GM12878 (cell line): ENCODE results near the gene FATE1. TPM values are rescaled to one million over a fixed set of nuclear protein-coding genes. Genes with fewer than 3 reads are reported as not detected.

Experiments
- ATAC-seq: fragments of 200-7000 bp; cut with Tn5 transposase; 3 replicates; pipeline ENCODE4 v1.9.1; 2020; ENCODE audit warnings: mild to moderate bottlenecking, moderate library complexity
- BruUV-seq: library from RNA; stranded (reverse); fragments of 400-500 nt; replicated peaks from 2 replicates; lab custom pipeline; 2021; lab: Mats Ljungman, UMichigan
- CTCF ChIA-PET: fragments of 300-600 bp; sonication (Branson Sonifier 250); formaldehyde crosslinking; extraction: SDS; loops from one replicate; lab custom pipeline; 2021; ENCODE audit warnings: inconsistent platforms; lab: Yijun Ruan, JAX
- POLR2A ChIA-PET: fragments of 350-600 bp; formaldehyde crosslinking; extraction: SDS; loops from one replicate; lab custom pipeline; 2021; ENCODE audit warnings: inconsistent platforms; lab: Charles Lee
- RAD21 ChIA-PET: fragments of 300-600 bp; sonication (Branson Sonifier 250); formaldehyde crosslinking; loops from one replicate; lab custom pipeline; 2023; ENCODE audit warnings: antibody characterized with exemption; ENCODE audit not compliant: unreplicated experiment; lab: Charles Lee
- SMC1A ChIA-PET: fragments of 300-600 bp; sonication (Branson Sonifier 250); formaldehyde crosslinking; loops from one replicate; lab custom pipeline; 2023; ENCODE audit not compliant: unreplicated experiment, uncharacterized antibody; lab: Charles Lee
- DNase-seq: peaks from one replicate; pipeline ENCODE4 v3.0.0-alpha.2; 2011; ENCODE audit warnings: low read depth, low spot score
- FAIRE-seq: peaks from 3 replicates; lab custom pipeline; 2011; peaks lifted over from hg19 to GRCh38; lab: Jason Lieb, UNC
- H2AFZ ChIP-seq: 2 replicates; pipeline ENCODE4 v1.6.0; 2011; ENCODE audit warnings: low read depth, low read length, control low read depth; ENCODE audit not compliant: control insufficient read depth
- H3K27ac ChIP-seq: 2 replicates; pipeline ENCODE4 v1.5.1; 2011; ENCODE audit warnings: control low read depth; ENCODE audit not compliant: control insufficient read depth, insufficient read depth
- H3K27me3 ChIP-seq, 2 experiments: replicated peaks in 1 of 2; 2 replicates each; pipeline versions ENCODE4 v1.6.0 to v1.6.1; 2011; ENCODE audit warnings: low read length in 1 of 2; ENCODE audit not compliant: control insufficient read depth in 2 of 2, insufficient read depth in 2 of 2
- H3K36me3 ChIP-seq, 2 experiments: 2 replicates each; pipeline ENCODE4 v1.5.1; 2011; ENCODE audit warnings: low read length in 1 of 2; ENCODE audit not compliant: control insufficient read depth in 2 of 2, insufficient read depth in 2 of 2
- H3K4me1 ChIP-seq: 2 replicates; pipeline ENCODE4 v1.6.1; 2011; ENCODE audit warnings: mild to moderate bottlenecking, low read length, moderate library complexity, mixed read lengths; ENCODE audit not compliant: control insufficient read depth, insufficient read depth
- H3K4me2 ChIP-seq: 2 replicates; pipeline ENCODE4 v1.6.0; 2011; ENCODE audit warnings: control low read depth; ENCODE audit not compliant: control insufficient read depth, insufficient read depth
- H3K4me3 ChIP-seq: fragments of 200-600 bp; sonication (generic); 2 replicates; pipeline ENCODE4 v1.5.1; 2016
- H3K79me2 ChIP-seq: 2 replicates; pipeline ENCODE4 v1.6.0; 2011; ENCODE audit warnings: low read length; ENCODE audit not compliant: control insufficient read depth, insufficient read depth
- H3K9ac ChIP-seq: 2 replicates; pipeline ENCODE4 v1.8.0; 2011; ENCODE audit warnings: low read length, control low read depth, mixed read lengths; ENCODE audit not compliant: control insufficient read depth, insufficient read depth
- H3K9me3 ChIP-seq: replicated peaks from 3 replicates; pipeline ENCODE4 v1.5.1; 2011; ENCODE audit warnings: mild to moderate bottlenecking, low read length; ENCODE audit not compliant: control insufficient read depth, insufficient read depth
- H4K20me1 ChIP-seq: 2 replicates; pipeline ENCODE4 v1.6.0; 2011; ENCODE audit not compliant: control insufficient read depth, insufficient read depth
- RAD21 ChIP-seq: IDR thresholded peaks from 2 replicates; pipeline ENCODE4 v1.6.1; 2011; ENCODE audit warnings: mild to moderate bottlenecking, low read depth, low read length, moderate library complexity; ENCODE audit not compliant: insufficient read depth
- SMC3 ChIP-seq: IDR thresholded peaks from 2 replicates; pipeline ENCODE4 v1.6.1; 2011; ENCODE audit warnings: low read length, improper control_type of control experiment, borderline replicate concordance
- WGBS: methylation state at CpG from one replicate; pipeline ENCODE4 v1.1.6; 2016; ENCODE audit warnings: low lambda C conversion rate; ENCODE audit not compliant: insufficient replicate concordance, insufficient coverage; ENCODE audit errors: missing lambda C conversion rate; 5-methylcytosine and 5-hydroxymethylcytosine counted together
- in situ Hi-C: fragments of 300-500 bp; cut with MboI; formaldehyde crosslinking; loops from 9 replicates; pipeline ENCODE4 v1.14.3; 2018; ENCODE audit warnings: mixed read lengths
- intact Hi-C: fragments of 100-400 bp; cut with micrococcal nuclease; formaldehyde crosslinking; loops from one replicate; pipeline ENCODE4 v1.14.2; 2022; ENCODE audit not compliant: unreplicated experiment
- polyA plus RNA-seq, 11 experiments: library from polyadenylated mRNA; depleted of rRNA in 4 of 11; unstranded in 6 of 11; stranded (reverse) in 5 of 11; fragments of >200 nt; fragmentation: Nextera tagmentation in 4 of 11; fragmentation: Illumina TruSeq in 1 of 11; extraction: Ambion mirVana in 4 of 11; extraction: Trizol in 1 of 11; gene quantifications; 1 replicate in 1 of 11; 2 replicates in 10 of 11; pipeline versions ENCODE4 v1.2.1 to v1.2.3, GENCODE V29; 2011 to 2016; ENCODE audit warnings: inconsistent platforms in 2 of 11, missing spikeins in 2 of 11, low read depth in 1 of 11
- total RNA-seq, 4 experiments: library from RNA; depleted of rRNA in 3 of 4; stranded (reverse); fragments of >200 nt in 3 of 4; fragmentation: Illumina TruSeq in 1 of 4; extraction: Trizol in 1 of 4; gene quantifications; 2 replicates each; pipeline versions ENCODE4 v1.2.1 to v1.2.3, GENCODE V29; 2013 to 2021
- TF ChIP-seq, protein P1 (sequence below): fragments of 150-350 bp; IDR thresholded peaks from 2 replicates; pipeline ENCODE4 v1.6.1; 2016; ENCODE audit warnings: low read depth, low read length
- TF ChIP-seq, protein P2 (sequence below): IDR thresholded peaks from 2 replicates; pipeline ENCODE4 v1.6.1; 2012; ENCODE audit warnings: low read depth, low read length, improper control_type of control experiment
- TF ChIP-seq, protein P3 (sequence below), 3 experiments: IDR thresholded peaks in 2 of 3; conservative IDR thresholded peaks in 1 of 3; 2 replicates each; pipeline ENCODE4 v1.5.1; 2011; ENCODE audit warnings: low read depth in 3 of 3, low read length in 3 of 3, mild to moderate bottlenecking in 3 of 3, control low read depth in 2 of 3, moderate library complexity in 2 of 3, inconsistent platforms in 1 of 3, mixed read lengths in 1 of 3; ENCODE audit not compliant: control insufficient read depth in 2 of 3, insufficient read depth in 1 of 3; ENCODE audit errors: extremely low read depth in 1 of 3

The FATE1 gene
- total and polyA plus RNA-seq, 10 of the 15 experiments (the other 5 are each of a cell fraction or from before 2014, with no cell fraction given) = 0.26 to 0.28 TPM; not detected in 8

- TF ChIP-seq, protein P1, sequence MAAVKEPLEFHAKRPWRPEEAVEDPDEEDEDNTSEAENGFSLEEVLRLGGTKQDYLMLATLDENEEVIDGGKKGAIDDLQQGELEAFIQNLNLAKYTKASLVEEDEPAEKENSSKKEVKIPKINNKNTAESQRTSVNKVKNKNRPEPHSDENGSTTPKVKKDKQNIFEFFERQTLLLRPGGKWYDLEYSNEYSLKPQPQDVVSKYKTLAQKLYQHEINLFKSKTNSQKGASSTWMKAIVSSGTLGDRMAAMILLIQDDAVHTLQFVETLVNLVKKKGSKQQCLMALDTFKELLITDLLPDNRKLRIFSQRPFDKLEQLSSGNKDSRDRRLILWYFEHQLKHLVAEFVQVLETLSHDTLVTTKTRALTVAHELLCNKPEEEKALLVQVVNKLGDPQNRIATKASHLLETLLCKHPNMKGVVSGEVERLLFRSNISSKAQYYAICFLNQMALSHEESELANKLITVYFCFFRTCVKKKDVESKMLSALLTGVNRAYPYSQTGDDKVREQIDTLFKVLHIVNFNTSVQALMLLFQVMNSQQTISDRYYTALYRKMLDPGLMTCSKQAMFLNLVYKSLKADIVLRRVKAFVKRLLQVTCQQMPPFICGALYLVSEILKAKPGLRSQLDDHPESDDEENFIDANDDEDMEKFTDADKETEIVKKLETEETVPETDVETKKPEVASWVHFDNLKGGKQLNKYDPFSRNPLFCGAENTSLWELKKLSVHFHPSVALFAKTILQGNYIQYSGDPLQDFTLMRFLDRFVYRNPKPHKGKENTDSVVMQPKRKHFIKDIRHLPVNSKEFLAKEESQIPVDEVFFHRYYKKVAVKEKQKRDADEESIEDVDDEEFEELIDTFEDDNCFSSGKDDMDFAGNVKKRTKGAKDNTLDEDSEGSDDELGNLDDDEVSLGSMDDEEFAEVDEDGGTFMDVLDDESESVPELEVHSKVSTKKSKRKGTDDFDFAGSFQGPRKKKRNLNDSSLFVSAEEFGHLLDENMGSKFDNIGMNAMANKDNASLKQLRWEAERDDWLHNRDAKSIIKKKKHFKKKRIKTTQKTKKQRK = no peak
Observed at GRCh38 chrX:151752847-151753246, 37.0 kb downstream of the FATE1 start (continued).

DNA sequence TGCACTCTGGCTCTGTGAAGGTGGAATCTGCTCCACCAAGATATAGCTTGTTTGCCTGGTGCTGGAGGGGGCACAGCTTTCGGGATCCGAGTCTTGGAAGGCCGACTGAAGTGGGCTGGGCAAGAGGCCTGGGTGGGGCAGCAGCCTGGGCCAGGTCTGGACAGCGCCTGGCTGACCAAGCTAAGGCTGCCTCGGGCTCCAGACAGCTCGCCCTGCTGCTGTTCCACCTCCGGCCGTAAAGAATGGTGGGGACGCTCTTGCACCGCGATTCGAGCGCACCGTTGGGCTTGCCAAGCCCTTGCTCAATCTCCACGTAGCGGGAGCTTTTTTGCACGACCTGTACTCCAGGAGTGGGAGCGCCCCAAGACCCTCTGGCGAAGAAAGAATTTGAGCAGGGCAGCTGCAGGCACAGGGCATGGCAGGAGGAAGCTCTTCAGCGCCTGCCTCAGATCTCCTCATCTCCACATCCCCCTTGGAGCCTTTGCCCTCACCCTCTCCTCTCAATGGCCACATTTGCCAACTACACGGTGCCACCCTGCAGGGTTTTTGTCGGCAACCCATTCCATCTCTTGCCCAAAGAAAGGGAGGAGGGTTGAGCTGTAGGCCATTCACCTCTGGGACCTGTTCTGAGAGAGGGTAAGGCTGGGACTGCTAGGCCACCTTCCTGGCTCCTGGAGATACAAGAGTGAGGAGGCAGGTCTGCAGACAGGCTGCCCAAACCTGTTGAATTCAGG is 37.6 kb downstream of the FATE1 start:
- CTCF ChIA-PET = interaction anchor here (1.0 to 5.6 kb wide), 10 partner anchors 11 to 1067 kb away, joined by 3 to 55 read pairs (median 3); no protein-coding TSS in a partner anchor
- peak; percentile 98 for ATAC-seq

More for the DNA sequence above, 37.6 kb downstream of the FATE1 start:
- TF ChIP-seq, protein P2, sequence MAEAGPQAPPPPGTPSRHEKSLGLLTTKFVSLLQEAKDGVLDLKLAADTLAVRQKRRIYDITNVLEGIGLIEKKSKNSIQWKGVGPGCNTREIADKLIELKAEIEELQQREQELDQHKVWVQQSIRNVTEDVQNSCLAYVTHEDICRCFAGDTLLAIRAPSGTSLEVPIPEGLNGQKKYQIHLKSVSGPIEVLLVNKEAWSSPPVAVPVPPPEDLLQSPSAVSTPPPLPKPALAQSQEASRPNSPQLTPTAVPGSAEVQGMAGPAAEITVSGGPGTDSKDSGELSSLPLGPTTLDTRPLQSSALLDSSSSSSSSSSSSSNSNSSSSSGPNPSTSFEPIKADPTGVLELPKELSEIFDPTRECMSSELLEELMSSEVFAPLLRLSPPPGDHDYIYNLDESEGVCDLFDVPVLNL = no peak
- TF ChIP-seq RAD21 (peak; percentile 81), SMC3 (peak; percentile 40; the same call in 1 of the 2 replicates)
- TF ChIP-seq, protein P3, sequence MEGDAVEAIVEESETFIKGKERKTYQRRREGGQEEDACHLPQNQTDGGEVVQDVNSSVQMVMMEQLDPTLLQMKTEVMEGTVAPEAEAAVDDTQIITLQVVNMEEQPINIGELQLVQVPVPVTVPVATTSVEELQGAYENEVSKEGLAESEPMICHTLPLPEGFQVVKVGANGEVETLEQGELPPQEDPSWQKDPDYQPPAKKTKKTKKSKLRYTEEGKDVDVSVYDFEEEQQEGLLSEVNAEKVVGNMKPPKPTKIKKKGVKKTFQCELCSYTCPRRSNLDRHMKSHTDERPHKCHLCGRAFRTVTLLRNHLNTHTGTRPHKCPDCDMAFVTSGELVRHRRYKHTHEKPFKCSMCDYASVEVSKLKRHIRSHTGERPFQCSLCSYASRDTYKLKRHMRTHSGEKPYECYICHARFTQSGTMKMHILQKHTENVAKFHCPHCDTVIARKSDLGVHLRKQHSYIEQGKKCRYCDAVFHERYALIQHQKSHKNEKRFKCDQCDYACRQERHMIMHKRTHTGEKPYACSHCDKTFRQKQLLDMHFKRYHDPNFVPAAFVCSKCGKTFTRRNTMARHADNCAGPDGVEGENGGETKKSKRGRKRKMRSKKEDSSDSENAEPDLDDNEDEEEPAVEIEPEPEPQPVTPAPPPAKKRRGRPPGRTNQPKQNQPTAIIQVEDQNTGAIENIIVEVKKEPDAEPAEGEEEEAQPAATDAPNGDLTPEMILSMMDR (IDR thresholded peaks at IDR 0.05 in 2 of 3, conservative IDR thresholded peaks at IDR 0.05 in 1 of 3; ENCODE audit: control insufficient read depth in 2 of 3, extremely low read depth in 1 of 3, insufficient read depth in 1 of 3, low read depth in 3 of 3, low read length in 3 of 3) = peak; percentile 75 to 83 (median 81)
- Histone ChIP-seq H3K9ac (no peak overlapping the region), H3K79me2 (no peaks in the 10 kb centered on the region), H4K20me1 (no peaks in the 10 kb centered on the region), H3K4me2 (no peak overlapping the region), H3K27ac (no peak overlapping the region), H2AFZ (no peak overlapping the region), H3K36me3 (no peaks in the 10 kb centered on the region), H3K27me3 (no peaks in the 10 kb centered on the region; a peak in 1 of 4 replicates), H3K4me3 (no peak overlapping the region), H3K4me1 (no peaks in the 10 kb centered on the region), H3K9me3 (no peaks in the 10 kb centered on the region)
- intact Hi-C loops (loop anchor here (1.0 to 10.0 kb wide), 3 partner anchors 880 to 1171 kb away; no protein-coding TSS in a partner anchor), in situ Hi-C loops (loop anchor here (5.0 to 10.0 kb wide), 2 partner anchors 889 to 1171 kb away; no protein-coding TSS in a partner anchor)
- RAD21 ChIA-PET = interaction anchor here (4.3 kb wide), 1 partner anchor 879 kb away, joined by 23 read pairs; no protein-coding TSS in a partner anchor
- 13% methylated on average over 21 of the region's 22 CpGs for WGBS
- DNase-seq (no peak), FAIRE-seq (no peak)
- no TSS peak for BruUV-seq
- SMC1A ChIA-PET = interaction anchor here (0.5 to 1.6 kb wide), 6 partner anchors 9 to 1066 kb away, joined by 3 to 8 read pairs (median 4); no protein-coding TSS in a partner anchor
- POLR2A ChIA-PET = no interaction called here
